OCI-LY3 (cell line): ENCODE measurements around the gene SOAT2.

Experiments used
- EZH2phosphoT487 ChIP-seq: fragments of 200-600 bp; shearing (Covaris generic); IDR thresholded peaks from 2 replicates; pipeline ENCODE4 v1.6.1; 2018; ENCODE audit warnings: antibody characterized with exemption, mixed run types, low read depth
- TF ChIP-seq, protein P1 (sequence below): fragments of 200-600, 300-600 bp; sonication (generic); IDR thresholded peaks from 2 replicates; pipeline ENCODE4 v1.5.1; 2014; ENCODE audit warnings: antibody characterized with exemption, low read length, low read depth

- TF ChIP-seq, protein P1, sequence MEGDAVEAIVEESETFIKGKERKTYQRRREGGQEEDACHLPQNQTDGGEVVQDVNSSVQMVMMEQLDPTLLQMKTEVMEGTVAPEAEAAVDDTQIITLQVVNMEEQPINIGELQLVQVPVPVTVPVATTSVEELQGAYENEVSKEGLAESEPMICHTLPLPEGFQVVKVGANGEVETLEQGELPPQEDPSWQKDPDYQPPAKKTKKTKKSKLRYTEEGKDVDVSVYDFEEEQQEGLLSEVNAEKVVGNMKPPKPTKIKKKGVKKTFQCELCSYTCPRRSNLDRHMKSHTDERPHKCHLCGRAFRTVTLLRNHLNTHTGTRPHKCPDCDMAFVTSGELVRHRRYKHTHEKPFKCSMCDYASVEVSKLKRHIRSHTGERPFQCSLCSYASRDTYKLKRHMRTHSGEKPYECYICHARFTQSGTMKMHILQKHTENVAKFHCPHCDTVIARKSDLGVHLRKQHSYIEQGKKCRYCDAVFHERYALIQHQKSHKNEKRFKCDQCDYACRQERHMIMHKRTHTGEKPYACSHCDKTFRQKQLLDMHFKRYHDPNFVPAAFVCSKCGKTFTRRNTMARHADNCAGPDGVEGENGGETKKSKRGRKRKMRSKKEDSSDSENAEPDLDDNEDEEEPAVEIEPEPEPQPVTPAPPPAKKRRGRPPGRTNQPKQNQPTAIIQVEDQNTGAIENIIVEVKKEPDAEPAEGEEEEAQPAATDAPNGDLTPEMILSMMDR: no peak
- no peak for TF ChIP-seq EZH2phosphoT487
Measured at GRCh38 chr12:53170876-53171724, 67.8 kb downstream of the SOAT2 start.
